ENCODE data around the gene PAEP. TPM values are rescaled to one million over a fixed set of nuclear protein-coding genes. Genes with fewer than 3 reads are reported as not detected.

Gene PAEP
- 0.13 to 0.46 TPM (median 0.20 TPM) in 3 of 5 replicates, not detected in the others for total RNA-seq (2022; extraction: Qiagen RNA extraction; ENCODE audit: low read depth)

GRCh38 chr9:135561391-135562234 lies at the start of gene PAEP:
TSS of gene PAEP (plus strand) at chr9:135561756.

GRCh38 chr9:135520916-135521607 lies 40.5 kb upstream of the PAEP start, which contains the start of gene LCN1:
TSS of gene LCN1 (plus strand) at chr9:135521440. CDS start at chr9:135521498, 58 bp downstream.

GRCh38 chr9:135545646-135546176 lies 15.8 kb upstream of the PAEP start, which contains the start of gene OBP2A:
TSS of gene OBP2A (plus strand) at chr9:135546126. CDS start at chr9:135546181, 55 bp downstream.

Other genes starting within 250 kb of the PAEP start
- gene PPP1R26, start 82.0 kb upstream of the PAEP start, total RNA-seq (2022; extraction: Qiagen RNA extraction; ENCODE audit: low read depth) = 15.0 to 20.1 TPM (median 19.0 TPM) in 5 replicates
- 111 to 136 TPM (median 122 TPM) in 5 replicates for gene MRPS2, start 61.1 kb upstream of the PAEP start, total RNA-seq (2022; extraction: Qiagen RNA extraction; ENCODE audit: low read depth)
- not detected in 5 replicates for gene LCN1, start 40.3 kb upstream of the PAEP start, total RNA-seq (2022; extraction: Qiagen RNA extraction; ENCODE audit: low read depth)
- 0.14 TPM in 1 of 5 replicates, not detected in the others for gene OBP2A, start 15.6 kb upstream of the PAEP start, total RNA-seq (2022; extraction: Qiagen RNA extraction; ENCODE audit: low read depth)
- gene GLT6D1, start 77.8 kb downstream of the PAEP start, total RNA-seq (2022; extraction: Qiagen RNA extraction; ENCODE audit: low read depth) = not detected in 5 replicates
- gene LCN9, start 101.6 kb downstream of the PAEP start, total RNA-seq (2022; extraction: Qiagen RNA extraction; ENCODE audit: low read depth) = not detected in 5 replicates
- not detected in 5 replicates for gene SOHLH1, start 137.7 kb downstream of the PAEP start, total RNA-seq (2022; extraction: Qiagen RNA extraction; ENCODE audit: low read depth)
- gene KCNT1, start 140.4 kb downstream of the PAEP start, total RNA-seq (2022; extraction: Qiagen RNA extraction; ENCODE audit: low read depth) = not detected in 5 replicates

Measured in A549 treated with DMSO at 1 μM for 4 hours (cell line).